NCI-H524 (cell line): ENCODE data around the gene PBX4.

Experiments used
- DNase-seq, 2 experiments: peaks; one replicate each; lab custom pipeline; 2025; lab: John Stamatoyannopoulos, UW

Gene PBX4

GRCh38 chr19:19588546-19588945 lies 29.9 kb downstream of the PBX4 start:
- DNase-seq = no peak

GRCh38 chr19:19587771-19588170 lies 30.7 kb downstream of the PBX4 start:
- peak; percentile 50 to 71 for DNase-seq

GRCh38 chr19:19584356-19584755 lies 34.1 kb downstream of the PBX4 start:
- no peak for DNase-seq

- no peak for DNase-seq
These were observed 36.0 kb downstream of the PBX4 start for GRCh38 chr19:19582471-19582870.

- DNase-seq = no peak
These were observed 37.1 kb downstream of the PBX4 start for GRCh38 chr19:19581391-19581790.

GRCh38 chr19:19580418-19580817 lies 38.1 kb downstream of the PBX4 start:
- no peak for DNase-seq

- DNase-seq = no peak
These were observed 38.7 kb downstream of the PBX4 start for GRCh38 chr19:19579533-19580361.

GRCh38 chr19:19578252-19578651 lies 40.2 kb downstream of the PBX4 start:
- peak; percentile 95 to 99 for DNase-seq

- DNase-seq = no peak
These were observed 43.1 kb downstream of the PBX4 start for GRCh38 chr19:19575411-19575810.

- DNase-seq = no peak
These were observed 47.3 kb downstream of the PBX4 start for GRCh38 chr19:19571071-19571786.

GRCh38 chr19:19570571-19570970 lies 47.9 kb downstream of the PBX4 start:
- no peak for DNase-seq

GRCh38 chr19:19568802-19569756 lies 49.4 kb downstream of the PBX4 start:
- no peak for DNase-seq

GRCh38 chr19:19567391-19567790 lies 51.1 kb downstream of the PBX4 start:
- no peak for DNase-seq

GRCh38 chr19:19566306-19566705 lies 52.2 kb downstream of the PBX4 start:
- DNase-seq = no peak

GRCh38 chr19:19563348-19563848 lies 55.1 kb downstream of the PBX4 start:
- DNase-seq = no peak

- no peak for DNase-seq
These were observed 55.7 kb downstream of the PBX4 start for GRCh38 chr19:19562665-19563347.

GRCh38 chr19:19561946-19562664 lies 56.4 kb downstream of the PBX4 start:
- DNase-seq = no peak

GRCh38 chr19:19559931-19560330 lies 58.6 kb downstream of the PBX4 start:
- no peak for DNase-seq

GRCh38 chr19:19558636-19559035 lies 59.9 kb downstream of the PBX4 start:
- no peak for DNase-seq

GRCh38 chr19:19558055-19558454 lies 60.4 kb downstream of the PBX4 start:
- no peak for DNase-seq
